GM18502 (cell line): ENCODE data around the gene AADAT.
"Not testable (repeated sequence)": the region's sequence is repeated elsewhere in the genome, so short reads cannot be mapped to it uniquely, and the experiment has no call there.

Experiments
- ATAC-seq: cut with Tn5 transposase; IDR thresholded peaks from one replicate; pipeline ENCODE4 v1.9.1; 2021; ENCODE audit warnings: mild to moderate bottlenecking; ENCODE audit not compliant: unreplicated experiment, poor library complexity

AADAT gene

DNA sequence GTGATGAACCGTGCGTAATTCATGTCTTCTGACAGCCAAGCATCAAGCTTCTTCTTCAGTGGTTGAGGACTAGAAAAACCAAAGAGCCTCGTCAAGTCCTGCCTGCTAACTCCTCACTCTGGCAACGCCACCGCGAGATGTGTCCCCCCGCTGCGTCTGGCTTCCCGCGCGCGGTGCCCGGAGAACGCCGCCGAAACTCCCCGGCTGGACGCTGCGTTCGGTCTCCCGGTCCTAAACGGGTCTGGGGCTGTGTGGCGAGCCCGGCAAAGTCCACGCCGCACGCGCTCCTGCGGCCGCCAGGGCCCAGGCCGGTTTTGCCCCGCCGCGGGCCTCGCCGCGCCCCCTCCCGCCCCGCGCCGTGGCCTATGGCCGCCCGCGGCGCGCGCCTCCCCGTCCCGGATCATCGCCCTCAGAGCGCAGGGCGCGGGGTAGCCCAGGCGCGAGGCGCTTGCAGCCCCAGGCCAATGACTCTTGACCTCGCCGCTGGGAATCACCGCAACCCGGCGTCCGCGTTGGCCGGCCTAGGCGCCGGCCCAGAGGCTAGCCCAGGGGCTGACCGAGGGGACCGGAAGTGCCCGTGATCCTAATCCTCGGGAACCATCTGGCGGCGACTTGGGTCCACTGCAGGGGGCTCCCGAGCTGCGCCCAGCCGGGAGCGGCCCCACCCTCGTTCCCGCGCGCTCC is at the start of gene AADAT:
Gene AADAT, minus strand, starts transcription at position 289 of the 684 bp plus-strand sequence. Its CDS starts 266 bp downstream, at position 23.
- peak; percentile 71 for ATAC-seq

DNA sequence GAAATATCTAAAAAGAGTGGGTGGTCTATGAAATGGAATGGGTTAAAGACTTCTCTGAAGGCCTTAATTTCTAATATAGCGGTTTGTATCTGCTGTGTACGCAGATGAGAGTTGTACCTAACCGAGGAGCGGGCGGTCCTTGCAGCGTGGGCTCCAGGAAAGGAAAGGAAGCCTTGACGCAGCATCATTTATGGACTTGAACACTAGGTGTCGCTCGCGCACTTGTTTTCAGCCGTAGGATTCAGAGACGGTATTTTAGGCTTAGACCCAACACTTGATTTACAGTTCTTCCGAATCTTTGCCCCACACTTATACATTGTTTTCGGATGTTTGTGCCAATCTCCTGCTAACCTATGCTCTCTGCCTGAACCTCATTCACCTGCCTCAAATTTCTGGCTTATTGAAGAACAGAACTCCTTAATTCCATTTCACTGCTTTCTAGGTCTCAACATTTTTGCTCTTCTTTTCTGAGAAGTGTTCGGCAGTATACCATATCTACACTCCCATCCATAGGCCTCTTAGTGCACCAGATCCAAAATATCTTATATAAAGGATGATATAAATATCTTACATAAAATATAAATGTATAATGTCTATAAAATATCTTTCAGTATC is 48.9 kb upstream of the AADAT start:
- peak; percentile 98 for ATAC-seq

DNA sequence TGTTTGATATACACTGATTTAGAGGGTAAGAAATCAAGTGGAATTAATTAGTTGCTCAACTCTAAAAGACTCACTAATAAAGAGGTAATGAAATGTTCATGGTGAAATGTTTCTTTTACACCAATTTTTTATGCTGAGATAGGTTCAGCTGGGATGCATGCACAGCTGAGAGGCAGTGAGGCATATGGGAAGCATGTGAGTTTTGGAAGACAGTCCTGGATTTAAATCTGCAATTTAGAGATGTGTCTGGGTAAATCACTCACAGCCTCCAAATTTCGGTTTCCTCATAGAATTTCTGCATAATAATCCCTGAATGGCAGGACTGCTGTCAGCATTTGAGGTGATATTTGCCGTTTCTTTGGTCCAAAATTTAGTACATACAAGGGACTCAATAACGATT is 48.2 kb upstream of the AADAT start:
- ATAC-seq: no peak

DNA sequence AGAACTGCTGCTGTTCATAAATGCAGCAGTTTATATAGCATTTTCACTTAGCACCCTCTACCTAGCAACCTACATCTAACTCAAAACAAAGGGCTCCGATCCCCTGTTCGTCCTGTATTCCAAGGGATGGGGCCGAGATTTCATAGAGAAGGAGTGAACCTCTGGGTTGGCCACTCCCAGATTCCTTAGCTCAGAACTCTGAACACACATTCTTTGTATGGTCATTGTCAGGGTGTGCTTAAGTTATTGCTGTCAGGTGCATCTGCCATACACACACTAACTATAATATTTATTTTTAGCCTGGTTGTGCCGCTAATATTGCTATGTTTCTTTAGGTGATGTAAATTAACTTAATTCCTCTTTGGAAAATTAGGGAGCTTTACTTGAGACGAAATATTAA is 47.7 kb upstream of the AADAT start:
- ATAC-seq: no peak

DNA sequence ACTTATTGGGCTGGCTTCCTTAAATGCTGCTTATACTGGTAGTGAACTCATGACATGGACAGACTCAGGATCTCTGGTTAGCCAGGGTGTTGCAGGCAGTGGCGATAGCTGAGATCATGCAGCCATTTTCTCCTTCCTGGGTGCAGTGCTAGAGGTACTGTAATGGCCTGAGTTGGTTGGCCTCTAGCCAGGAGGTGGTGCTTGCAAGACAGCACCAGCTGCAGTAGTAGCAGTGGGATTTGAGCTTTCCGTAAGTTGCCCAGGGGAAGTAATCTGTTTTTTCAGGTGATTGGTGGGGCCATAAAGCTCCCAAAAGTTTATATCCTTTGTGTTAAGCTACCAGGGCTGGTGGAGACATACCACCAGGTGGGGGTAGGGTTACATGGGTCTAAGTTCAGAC is 45.1 kb upstream of the AADAT start:
- ATAC-seq: no peak

DNA sequence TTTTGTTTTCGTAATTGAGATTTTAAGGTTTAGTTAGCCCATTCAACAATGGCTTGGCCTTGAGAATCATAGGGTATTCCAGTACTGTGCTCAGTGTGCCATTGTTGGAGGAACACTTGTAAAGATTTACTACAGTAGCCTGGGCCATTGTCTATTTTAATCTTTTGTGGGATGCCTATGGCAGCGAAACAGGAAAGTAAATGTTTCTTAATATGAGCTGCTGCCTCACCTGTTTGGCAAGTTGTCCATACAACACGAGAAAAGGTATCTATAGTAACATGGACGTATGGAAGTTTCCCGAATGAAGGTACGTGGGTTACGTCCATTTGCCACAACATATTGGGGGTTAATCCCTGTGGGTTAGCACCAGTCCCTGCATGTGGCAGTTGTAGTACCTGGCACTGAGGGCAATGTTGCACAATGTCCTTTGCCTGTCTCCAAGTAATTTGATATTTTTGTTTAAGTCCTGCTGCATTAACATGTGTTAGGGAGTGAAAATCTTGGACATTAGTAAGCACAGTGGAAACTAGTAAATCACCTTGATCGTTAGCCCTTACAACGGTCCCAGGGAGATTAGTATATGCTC is 38.6 kb upstream of the AADAT start:
- no peak for ATAC-seq

DNA sequence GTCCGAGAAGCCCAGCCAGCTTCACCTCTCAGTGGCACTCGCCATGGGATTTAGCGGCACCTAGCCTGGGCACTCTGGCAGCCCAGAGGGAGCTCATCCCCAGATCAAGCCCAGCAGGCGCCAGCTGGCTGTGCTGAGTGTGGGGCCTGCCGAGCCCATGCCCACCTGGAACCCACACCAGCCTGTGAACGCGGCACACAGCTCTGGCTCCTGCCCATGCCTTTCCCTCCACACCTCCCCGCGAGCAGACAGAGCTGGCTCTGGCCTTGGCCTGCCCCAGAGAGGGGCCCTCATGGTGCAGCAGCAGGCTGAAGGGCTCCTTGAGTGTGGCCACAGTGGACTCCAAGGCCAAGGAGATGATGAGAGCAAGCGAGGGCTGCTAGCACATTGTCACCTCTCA is 38.0 kb upstream of the AADAT start:
- no peak for ATAC-seq

DNA sequence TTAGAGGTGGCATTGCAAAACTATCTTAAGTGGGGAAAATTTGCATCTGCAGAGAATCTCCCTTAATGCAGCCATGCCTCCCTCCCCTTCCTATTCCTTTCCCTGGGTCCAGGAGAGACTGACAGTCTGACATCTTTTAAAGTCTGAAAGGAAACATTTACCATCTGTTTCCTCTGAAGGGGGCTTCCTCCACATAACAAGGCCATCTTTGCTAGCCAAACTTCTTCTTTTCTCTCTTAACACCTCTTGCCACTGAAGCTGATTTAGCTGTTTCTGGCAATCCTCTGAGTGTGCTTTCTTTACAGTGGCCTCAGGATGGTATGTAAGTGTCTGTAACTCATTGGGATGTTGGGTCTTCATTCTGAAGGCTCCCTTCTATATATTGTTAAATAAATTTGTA is 34.6 kb upstream of the AADAT start:
- ATAC-seq: no peak

DNA sequence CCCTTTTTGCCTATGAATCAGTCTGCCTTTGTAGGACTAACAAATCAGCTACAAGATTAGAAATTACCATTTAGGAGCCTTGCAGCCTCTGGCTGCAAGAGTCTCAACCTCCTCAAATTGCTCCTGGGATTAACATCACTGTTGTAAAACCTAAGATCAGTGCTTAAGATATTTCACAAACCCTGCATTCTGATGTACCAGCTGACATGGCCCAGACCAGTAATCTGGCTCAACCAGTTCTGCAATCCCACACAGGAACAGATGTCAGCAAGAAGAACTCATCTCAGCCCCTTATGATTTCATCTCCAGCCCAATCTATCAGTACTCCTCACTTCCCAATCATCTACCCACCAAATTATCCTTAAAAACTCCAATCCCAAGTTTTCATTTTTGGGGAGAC is 32.5 kb upstream of the AADAT start:
- ATAC-seq: no peak

DNA sequence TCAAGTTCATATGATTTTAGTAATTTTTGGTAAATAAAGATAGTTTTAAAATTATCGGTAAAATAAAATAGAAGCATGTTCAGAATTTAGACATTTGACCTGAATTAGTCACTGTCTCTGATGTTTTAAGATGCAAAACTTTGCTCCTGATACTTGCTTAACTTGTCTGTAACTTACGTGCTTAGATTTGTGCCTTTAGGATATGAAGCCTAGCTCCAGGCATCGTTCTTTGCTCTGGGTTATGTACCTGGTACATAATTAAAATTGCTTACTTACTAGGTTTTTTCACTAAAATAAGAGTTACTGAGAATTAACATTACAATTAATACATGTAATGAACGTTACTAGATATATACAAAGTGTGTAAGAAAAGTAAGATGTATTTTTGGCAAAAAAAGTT is 24.9 kb upstream of the AADAT start:
- no peak for ATAC-seq

DNA sequence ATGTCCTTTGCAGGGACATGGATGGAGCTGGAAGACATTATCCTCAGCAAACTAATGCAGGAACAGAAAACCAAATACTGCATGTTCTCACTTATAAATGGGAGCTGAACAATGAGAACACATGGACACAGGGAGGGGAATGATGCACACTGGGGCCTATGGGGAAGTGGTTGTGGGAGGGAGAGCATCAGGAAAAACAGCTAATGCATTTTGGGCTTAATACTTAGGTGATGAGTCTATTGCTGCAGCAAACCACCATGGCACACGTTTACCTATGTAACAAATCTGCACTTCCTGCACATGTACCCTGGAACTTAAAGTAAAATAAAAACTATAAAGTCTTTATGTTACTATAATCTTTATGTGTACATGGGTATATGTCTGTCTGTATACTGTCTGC is 24.4 kb upstream of the AADAT start:
- not testable (repeated sequence) for ATAC-seq

DNA sequence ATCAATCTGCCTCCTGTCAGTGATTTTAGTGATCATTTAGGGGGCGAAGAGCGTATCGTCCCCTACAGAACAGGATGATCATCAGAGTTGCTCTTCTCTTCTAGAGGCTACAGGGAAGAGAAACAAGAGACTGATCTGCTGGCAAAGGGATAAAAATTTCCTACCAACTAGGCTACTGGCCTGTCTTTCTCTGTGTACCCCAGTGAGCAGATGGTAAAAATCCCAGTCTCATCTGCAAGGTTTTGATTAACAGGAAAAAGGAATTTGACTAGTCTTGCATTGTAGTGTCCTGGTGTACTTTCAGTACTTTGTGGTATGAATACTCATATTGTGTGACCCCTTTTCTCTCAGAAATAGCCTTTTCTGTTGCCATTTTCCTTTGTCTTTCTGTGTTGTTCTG is 21.8 kb upstream of the AADAT start:
- ATAC-seq: no peak

DNA sequence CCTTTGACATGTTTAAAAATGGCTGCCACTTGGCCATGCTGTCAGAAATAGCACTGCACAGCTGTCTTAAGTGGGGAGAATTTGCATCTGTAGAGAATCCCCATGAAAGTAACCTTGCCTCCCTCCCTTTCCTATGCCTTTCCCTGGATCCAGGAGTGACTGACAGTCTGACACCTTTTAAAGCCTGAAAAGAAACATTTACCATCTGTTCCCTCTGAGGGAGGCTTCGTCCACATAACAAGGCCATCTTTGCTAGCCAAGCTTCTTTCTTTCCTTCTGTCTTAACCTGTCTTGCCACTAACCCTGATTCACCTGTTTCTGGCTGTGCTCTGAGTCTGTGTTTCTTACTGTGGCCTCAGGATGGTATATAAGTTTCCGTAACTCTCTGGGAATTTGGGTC is 21.3 kb upstream of the AADAT start:
- no peak for ATAC-seq

DNA sequence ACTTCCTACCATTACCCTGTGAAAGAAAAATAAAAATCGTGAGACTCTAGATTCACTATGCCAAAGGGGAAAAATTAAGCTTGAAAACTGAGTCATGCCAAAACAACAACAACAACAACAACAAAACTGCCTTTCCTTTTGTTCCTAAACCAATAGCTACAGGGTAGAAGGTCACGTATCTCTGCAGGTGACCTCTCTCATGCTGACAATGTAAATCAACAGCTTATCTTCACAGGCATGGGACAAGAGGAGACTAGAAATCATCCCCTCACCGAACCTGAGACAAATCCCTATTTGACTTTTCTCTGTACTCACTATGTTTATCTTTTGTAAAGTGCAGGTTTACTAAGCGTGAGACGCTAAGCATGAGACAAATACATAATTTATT is 20.5 kb upstream of the AADAT start:
- no peak for ATAC-seq

DNA sequence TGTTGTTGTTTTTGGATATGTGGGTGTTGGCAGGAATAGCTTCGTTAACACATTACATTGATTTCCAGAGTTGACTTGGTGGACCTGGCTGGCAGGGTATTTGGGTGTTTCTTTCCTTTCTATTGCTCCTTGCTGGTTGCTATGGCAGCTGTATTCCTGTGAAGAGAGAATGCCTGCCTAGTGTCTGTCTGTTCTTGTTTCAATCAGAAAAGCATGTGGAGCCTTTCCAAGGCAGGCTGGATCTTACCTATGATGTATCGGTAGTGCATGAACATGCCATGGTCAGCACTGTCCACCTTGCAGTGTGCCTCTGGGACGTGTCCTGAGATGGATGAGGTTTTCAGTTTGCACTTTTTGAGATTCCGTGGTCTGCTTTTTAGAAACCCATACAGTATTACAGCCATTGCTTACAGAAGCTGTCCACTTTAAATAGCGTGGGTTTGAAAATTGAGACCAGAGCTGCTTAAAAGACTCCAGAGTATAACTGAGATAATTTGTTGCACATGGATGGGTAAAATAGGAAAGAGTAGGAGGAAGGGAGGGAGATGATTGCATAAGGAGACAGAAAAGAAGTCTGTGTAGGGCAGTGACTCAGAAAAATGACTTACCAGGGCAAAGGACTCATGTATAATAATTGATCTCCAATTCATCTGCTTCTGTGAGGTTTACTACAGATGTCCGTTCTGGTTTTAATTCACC is 20.0 kb upstream of the AADAT start:
- no peak for ATAC-seq

DNA sequence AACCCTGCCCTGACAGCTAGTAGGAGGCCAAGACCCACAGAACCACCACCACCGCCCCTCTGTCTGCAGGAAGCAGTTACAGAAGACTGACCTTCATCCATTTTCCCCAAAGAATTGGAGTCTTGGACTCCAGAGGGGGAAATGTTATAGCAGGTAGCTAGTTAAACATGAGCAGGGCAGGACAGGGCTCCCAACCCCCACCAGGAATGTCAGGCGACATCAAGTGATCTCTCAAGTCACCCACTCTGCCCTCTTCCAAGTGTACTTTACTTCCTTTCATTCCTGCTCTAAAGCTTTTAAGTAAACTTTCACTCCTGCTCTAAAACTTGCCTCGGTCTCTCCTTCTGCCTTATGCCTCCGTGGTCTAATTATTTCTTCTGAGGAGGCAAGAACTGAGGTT is 17.1 kb upstream of the AADAT start:
- ATAC-seq: no peak

DNA sequence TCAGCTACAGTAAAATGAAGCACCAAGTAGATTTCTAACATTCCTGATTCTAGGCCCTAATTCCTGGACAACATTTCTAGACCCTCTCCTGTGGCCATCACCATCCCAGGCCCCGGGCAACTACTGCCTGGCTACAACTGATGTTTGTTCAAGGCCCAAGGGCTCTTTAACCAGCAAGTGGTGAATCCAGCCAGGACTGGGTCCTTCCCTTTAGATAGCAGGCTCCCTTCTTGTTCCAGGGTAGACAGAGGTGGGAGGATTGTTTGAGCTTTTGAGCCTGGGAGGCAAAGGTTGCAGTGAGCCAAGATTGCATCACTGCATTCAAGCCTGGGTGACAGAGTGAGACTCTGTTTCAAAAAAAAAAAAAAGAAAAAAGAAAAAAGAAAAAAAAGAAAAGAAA is 12.7 kb upstream of the AADAT start:
- ATAC-seq: no peak

DNA sequence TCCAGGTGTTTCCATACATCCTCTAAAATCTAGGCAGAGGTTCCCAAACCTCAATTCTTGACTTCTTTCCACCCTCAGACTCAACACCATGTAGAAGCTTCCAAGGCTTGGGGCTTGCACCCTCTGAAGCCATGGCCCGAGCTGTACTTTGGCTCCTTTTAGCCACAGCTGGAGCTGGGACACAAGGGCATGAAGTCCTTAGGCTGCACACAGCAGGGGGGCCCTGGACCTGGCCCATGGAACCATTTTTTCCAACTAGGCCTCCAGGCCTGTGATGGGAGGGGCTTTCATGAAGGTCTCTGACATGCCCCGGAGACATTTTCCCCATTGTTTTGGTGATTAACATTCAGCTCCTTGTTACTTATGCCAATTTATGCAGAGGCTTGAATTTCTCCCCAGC is 8.4 kb upstream of the AADAT start:
- not testable (repeated sequence) for ATAC-seq

DNA sequence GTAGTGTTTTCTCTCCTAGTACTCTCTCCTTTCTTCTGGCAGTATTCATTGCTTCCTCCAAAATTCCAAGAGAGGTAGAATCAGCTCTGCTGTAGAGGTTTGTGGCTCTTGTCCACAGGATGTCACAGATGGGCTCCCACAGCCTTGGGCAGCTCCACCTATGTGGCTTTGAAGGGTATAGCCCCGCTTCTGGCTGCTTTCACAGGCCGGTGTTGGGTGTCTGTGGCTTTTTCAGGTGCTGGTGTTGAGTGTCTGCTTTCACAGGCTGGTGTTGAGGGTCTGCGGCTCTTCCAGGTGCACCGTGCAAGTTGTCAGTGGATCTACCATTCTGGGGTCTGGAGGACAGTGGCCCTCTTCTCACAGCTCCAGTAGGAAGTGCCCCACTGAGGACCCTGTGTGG is 7.9 kb upstream of the AADAT start:
- no peak for ATAC-seq

DNA sequence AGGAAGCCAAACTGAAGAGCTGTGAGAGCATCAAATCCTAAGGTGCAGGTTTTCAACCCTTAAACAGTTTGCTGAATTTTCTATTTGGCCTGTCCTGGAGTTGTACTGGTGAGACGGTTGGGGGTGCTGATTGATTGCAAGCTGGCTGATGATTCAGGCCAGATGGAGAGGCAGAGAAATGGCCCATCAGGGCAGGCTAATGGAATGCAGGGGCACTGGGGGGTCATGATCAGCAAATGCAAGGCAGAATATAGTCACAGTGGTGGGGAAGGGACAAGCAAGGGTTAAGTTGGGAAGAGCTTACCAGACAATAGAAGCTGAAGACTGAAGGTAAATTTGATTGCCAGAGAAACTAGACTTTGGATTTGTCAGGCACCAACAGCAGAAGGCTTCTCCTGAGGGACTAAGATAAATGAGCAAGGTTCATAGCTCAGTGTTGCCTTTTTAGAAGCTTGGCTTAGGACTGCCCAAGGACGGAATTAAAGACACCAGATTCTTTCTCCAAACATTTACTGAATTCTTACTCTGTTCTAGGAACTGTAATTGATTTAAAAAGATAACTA is 4.3 kb upstream of the AADAT start:
- ATAC-seq: no peak

DNA sequence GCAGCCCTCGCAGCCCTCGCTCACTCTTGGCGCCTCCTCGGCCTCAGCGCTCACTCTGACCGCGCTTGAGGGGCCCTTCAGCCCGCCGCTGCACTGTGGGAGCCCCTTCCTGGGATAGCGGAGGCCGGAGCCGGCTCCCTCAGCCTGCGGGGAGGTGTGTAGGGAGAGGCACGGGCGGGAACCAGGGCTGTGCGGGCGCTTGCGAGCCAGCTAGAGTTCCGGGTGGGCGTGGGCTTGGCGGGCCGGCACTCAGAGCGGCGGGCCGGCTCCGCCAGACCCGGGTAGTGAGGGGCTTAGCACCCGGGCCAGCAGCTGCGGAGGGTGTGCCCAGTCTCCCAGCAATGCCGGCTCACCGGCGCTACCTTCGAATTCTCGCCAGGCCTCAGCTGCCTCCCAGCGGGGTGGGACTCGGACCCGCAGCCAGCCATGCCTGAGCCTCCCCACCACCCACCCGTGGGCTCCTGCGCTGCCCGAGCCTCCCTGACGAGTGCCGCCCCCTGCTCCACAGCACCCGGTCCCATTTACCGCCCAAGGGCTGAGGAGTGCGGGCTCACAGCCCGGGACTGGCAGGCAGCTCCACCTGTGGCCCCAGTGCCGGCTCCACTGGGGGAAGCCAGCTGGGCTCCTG is 1.4 kb upstream of the AADAT start:
- ATAC-seq: no peak
